ENCODE data around the gene IL18RAP.

Gene IL18RAP

DNA sequence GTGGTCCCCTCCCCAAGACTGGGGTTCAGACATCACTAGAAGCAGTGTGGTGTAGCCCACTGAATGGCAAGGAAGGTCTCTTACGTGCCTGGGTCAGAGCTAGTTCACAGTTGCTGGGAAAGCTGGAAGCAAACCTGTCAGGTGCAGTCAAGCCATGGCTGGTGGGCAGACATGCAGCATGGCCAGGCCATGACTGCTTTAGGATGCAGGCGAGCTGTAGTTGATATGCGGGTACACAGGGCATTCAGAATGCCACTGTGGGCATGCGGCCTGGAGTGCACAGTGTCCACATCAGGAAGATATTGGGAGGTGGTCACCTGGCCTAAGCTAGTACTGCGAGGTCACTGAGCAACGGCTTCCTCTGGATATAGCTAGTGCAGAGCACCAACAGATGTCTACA is 38.2 kb downstream of the IL18RAP start:
- no peak for DNase-seq (ENCODE audit: low spot score)

DNA sequence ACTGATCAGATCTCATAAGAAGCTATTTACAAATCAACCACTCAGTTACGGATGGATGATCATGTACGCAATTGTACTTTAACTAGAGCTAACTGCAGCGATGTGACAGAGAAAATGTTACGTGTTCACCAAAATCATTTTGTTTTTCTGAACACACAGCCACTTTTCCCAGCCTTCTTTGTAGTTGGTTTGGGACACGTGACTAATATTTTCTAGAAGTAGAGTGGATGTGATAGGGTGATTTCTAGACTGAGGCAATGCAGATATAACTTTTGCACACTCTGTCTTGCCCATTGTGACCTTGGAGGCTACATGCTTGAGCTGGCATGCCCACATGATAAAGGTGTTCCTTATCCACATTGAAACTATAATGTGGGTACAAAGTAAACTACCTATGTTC is 40.2 kb downstream of the IL18RAP start:
- no peak for DNase-seq (ENCODE audit: low spot score)

DNA sequence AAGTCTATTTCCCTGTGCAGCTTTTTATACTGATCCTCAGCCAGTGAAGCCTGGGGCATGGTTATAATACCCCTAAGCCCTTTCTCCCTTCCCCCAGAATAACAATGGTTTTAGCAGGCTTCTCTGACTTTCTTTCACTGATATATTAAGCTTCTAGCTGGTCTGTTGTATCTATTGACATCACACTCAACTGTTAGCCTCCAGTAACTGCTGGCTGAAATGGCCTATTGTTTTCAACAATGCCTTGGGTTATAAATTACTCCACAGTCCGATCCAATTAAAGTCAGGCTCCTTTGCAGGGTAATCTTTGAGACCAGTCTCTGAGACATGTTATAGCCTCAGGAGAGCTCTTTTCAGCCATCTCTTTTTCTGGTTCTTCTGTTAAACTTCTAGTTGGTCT is 47.2 kb downstream of the IL18RAP start:
- DNase-seq (ENCODE audit: low spot score) = no peak

DNA sequence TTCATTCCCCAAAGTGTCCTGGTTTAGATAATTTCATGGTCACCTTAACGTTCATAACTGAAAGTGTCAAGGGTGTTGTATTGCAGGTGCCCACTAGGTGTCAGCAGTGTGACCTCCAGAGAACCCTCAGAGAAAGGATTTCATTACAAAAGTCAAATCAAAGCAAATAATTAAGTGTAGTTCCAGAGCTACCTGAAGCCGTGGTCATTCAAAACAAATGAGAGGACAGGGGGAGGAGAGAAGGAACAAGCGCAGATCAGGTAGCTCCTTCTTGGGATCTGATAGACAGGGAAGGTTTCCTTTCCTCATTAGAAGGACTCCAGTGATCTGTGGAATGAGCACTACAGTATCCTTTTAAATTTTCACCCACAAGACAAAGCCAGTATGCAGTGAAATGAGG is 50.1 kb downstream of the IL18RAP start, which contains the start of gene SLC9A4:
Gene SLC9A4 (plus strand): TSS at position 207 of the 400 bp plus-strand sequence. CDS start 534 bp downstream, outside the sequence.
- DNase-seq (ENCODE audit: low spot score) = peak; percentile 13

- DNase-seq (ENCODE audit: low spot score) = no peak
Observed at GRCh38 chr2:102473631-102474030, 50.7 kb downstream of the IL18RAP start.

DNA sequence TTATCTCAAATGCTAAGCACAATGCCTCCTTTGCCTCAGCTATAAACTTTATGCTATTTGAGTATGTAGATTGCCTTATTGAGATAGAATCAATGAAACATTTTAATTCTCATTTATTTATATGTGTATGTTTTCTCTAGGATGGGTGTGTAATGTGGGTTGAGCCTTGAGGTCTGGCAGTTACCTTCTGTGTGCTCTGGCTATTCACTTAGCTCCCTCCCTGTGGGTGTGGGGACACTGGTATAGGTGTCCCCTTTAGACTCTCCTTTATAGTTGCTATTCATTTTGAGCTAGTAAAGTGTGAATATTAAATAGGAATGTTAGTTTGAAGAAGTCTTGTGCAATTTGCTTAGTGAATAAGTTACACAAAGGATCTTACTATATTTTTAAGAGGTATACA is 51.8 kb downstream of the IL18RAP start:
- no peak for DNase-seq (ENCODE audit: low spot score)

DNA sequence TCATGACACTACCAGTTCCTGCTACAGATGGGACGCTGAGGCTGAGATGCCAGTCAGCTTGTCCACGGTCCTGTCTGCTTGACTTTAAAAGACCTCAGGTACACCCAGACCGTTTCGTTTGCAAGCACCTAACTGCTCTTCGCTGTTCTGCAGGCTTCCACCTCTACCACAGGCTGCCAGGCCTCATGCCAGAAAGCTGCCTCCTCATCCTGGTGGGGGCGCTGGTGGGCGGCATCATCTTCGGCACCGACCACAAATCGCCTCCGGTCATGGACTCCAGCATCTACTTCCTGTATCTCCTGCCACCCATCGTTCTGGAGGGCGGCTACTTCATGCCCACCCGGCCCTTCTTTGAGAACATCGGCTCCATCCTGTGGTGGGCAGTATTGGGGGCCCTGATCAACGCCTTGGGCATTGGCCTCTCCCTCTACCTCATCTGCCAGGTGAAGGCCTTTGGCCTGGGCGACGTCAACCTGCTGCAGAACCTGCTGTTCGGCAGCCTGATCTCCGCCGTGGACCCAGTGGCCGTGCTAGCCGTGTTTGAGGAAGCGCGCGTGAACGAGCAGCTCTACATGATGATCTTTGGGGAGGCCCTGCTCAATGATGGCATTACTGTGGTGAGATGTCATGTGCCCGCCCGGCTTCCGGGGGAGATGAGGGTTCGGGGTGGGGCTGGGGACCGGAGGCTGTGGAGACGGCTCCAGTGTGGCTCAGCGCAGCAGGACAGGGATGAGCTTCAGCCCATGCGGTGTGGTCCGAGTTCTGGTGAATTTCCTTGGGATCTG is 55.9 kb downstream of the IL18RAP start:
- DNase-seq (ENCODE audit: low spot score) = no peak

- DNase-seq (ENCODE audit: low spot score) = no peak
Observed at GRCh38 chr2:102480285-102481195, 57.6 kb downstream of the IL18RAP start.

DNA sequence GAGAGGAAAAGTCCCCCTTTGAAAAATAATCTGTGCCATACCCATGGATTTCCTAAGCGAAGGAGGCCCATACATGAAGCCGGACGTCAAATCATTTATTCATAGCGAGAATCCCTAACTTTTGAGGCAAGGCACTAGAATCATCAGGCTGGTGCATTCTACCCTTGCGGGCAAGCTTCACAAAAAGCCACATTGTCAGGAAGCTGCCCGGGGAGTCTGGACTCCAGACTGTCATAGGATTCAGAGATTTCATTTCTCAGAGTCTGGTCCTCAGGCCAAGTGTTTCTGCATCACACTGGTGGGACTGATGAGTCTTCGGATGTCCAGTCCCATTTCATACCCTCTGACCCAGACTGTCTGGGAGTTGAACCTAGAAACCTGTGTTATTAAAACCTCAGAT is 59.0 kb downstream of the IL18RAP start:
- DNase-seq (ENCODE audit: low spot score) = no peak

DNA sequence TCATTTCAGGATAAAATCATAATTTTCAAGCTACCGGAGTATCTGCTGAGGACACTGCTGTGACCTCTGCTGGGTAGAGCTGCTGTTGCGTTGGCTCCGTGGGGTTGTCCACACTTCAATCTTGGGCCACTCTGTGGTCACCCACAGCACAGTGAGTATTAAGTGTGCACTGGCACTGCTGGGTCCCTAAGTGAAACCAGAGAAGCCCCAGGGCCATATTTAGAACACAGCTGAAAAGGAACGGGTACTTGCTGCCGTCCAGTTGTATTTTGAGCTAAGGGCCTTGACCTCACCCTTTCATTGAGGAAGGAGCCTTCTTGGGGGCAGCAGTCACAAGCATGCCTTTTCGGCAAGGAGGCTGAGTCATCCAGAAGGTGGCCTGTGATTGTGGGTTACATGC is 60.1 kb downstream of the IL18RAP start:
- no peak for DNase-seq (ENCODE audit: low spot score)

DNA sequence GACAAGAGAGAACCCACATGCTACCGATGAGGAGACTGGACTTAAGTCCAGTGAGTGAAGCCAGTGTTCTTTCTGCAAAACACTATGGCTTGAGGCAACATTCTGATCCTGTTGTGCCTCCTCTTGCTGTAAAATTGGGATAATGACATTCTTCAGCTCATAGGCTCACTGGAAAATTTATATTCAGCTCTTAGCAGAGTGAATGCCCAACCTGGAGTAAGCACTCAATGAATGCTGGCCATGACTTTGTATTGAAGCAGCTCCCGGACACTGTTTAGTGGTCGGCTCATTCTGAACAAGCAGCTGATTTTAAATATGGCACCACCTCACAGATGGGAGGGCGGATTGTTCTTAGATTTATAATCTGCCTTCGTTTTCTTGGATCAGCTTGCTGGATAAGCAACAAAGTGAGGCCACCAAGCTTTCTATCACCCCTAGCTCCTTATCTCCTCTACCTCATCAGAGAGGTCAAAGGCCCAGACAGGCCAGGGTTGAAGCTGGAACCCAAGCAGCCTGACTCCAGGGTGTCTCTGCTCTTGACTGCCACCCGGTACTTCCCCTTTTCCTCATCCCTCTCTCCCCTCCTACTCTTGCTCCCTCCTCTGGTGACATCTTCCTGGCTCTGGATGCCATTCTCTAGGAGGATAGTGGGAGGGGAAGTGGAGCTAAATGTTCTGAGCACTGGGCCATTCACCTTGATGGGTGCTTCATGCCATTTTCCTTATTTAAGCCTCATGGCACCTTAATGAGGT is 61.5 kb downstream of the IL18RAP start:
- no peak for DNase-seq (ENCODE audit: low spot score)

DNA sequence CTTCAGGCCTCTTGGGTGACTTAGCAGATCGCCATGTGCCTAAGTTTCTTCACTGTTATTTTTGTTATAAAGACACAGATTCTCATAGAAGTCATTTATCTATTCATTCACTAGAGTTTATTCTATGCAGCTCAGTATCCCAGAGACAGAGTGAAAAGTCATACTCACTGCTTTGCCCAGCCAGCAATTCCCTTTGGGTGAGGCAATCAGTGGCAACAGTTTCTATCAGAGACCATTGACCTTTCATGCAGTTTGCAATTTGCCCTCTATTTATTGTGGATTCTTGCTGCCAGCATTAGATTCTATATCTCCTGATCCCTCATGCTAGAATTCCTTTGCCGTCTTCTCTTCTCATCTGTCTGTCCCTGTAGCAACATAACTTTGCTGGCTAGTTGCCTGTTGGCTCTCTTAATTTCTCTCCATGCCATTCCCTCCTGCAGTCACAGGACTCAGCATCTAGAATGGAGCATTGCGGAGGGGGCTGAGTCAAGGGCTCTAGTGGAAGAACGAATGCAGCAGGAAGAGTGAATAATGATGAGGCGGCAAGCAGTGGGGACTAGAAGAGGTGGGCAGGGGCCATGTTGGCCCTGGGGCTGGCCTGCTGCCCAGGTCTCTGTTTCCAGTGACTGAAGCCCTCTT is 62.3 kb downstream of the IL18RAP start:
- DNase-seq (ENCODE audit: low spot score) = no peak

- DNase-seq (ENCODE audit: low spot score) = no peak
Observed at GRCh38 chr2:102486941-102487702, 64.2 kb downstream of the IL18RAP start.

- DNase-seq (ENCODE audit: low spot score) = no peak
Observed at GRCh38 chr2:102487761-102488462, 65.0 kb downstream of the IL18RAP start.

DNA sequence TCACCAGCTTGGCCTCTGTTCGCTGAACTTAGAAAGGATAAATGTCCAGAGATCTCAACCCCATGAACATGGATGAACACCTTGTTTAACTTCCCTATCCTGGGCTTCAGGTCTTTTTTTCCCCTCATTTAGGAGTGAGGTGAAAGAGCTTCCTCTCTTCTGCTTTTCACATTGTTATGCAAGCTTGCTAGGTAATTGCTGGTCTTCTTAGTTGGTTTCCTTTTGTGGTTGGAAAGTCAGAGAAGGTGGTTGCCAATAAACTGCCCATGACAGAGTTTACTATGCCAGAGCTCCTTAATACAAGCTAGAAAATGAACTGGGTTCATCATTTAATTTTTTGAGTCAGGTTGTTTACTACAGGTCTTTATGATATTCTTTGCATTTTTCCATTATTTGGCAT is 66.7 kb downstream of the IL18RAP start:
- DNase-seq (ENCODE audit: low spot score) = no peak

DNA sequence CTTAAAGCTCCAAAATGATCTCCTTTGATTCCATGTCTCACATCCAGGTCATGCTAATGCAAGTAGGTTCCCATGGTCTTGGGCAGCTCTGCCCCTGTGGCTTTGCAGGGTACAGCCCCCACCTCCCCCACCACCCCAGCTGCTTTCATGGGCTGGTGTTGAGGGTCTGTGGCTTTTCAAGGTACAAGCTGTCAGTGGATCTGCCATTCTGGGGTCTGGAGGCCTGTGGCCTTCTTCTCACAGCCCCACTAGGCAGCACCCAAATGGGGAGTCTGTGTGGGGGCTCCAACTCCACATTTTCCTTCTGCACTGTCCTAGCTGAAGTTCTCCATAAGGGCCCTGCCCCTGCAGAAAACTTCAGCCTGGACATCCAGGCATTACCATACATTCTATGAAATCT is 69.0 kb downstream of the IL18RAP start:
- no peak for DNase-seq (ENCODE audit: low spot score)

GRCh38 chr2:102494570-102494969 is 71.6 kb downstream of the IL18RAP start:
- DNase-seq (ENCODE audit: low spot score) = no peak

DNA sequence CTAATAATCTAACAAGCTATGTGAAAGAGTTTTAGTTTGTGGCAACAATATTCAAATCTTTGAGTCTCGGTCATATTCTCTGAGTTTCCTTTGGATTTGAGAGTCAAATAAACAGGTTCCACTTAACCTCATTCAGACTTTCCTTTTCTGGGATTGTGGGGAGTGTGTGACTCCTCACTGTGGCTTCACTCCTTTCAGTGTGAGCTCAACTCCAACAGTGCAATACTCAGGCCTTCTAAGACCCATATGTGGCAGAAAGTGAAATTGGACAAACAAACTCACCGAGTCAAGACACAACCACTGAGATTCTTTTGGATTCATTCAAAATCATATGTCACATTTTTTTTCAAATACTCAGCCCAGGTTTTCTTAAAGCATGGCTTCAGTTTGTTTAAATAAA is 75.5 kb downstream of the IL18RAP start:
- no peak for DNase-seq (ENCODE audit: low spot score)

DNA sequence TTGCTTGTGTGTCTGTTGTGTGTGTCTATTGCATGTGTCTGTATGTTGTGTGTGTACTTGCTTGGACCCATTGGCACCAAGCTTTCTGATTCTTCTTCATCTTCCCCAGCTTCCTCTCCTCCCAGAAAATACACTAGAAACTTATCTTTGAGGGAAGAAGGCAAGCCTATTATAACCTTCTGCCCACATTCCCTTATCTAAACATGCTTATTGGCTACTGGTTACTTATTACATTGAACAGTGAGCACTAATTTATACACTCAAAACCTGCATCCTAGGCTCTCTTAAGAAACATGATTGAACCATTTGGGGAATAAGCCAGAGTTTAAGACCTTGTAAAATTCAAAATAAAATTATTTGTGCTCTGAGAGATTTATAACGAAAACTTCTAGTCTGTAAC is 76.6 kb downstream of the IL18RAP start:
- no peak for DNase-seq (ENCODE audit: low spot score)

Measured in hepatic stellate cell (primary cell).